ENCODE data around the gene ASB12. TPM values are rescaled to one million over a fixed set of nuclear protein-coding genes. Genes with fewer than 3 reads are reported as not detected.
"Not testable (repeated sequence)": the region's sequence is repeated elsewhere in the genome, so short reads cannot be mapped to it uniquely, and the experiment has no call there.

Gene ASB12
- total RNA-seq = not detected in 2 replicates

- Histone ChIP-seq H3K27me3 (ENCODE audit: control insufficient read depth, insufficient read depth, low read length) (no peaks in the 10 kb centered on the region), H3K4me3 (ENCODE audit: low read depth, low read length) (no peak within 1 kb of the TSS), H3K36me3 (ENCODE audit: control insufficient read depth, insufficient read depth, low read length) (no peaks in the 10 kb centered on the region)
- DNase-seq (ENCODE audit: low read depth) = no peak
- TF ChIP-seq CTCF (IDR thresholded peaks at IDR 0.05; ENCODE audit: insufficient read depth, low read length, poor library complexity, severe bottlenecking) = no peak
Observed at GRCh38 chrX:64230123-64230970, at the start of gene ASB12. TSS of gene ASB12 (minus strand) at chrX:64230607. CDS start at chrX:64225650, 4,957 bp downstream.

GRCh38 chrX:64265265-64265664, 34.9 kb upstream of the ASB12 start:
- no peaks in the 10 kb centered on the region for H3K27me3 ChIP-seq (ENCODE audit: control insufficient read depth, insufficient read depth, low read length)
- no peak for TF ChIP-seq CTCF (IDR thresholded peaks at IDR 0.05; ENCODE audit: insufficient read depth, low read length, poor library complexity, severe bottlenecking)
- no peak for DNase-seq (ENCODE audit: low read depth)
- no peak overlapping the region for H3K4me3 ChIP-seq (ENCODE audit: low read depth, low read length)
- no peaks in the 10 kb centered on the region for H3K36me3 ChIP-seq (ENCODE audit: control insufficient read depth, insufficient read depth, low read length)

- Histone ChIP-seq H3K4me3 (ENCODE audit: low read depth, low read length) (no peak overlapping the region), H3K36me3 (ENCODE audit: control insufficient read depth, insufficient read depth, low read length) (no peaks in the 10 kb centered on the region), H3K27me3 (ENCODE audit: control insufficient read depth, insufficient read depth, low read length) (no peaks in the 10 kb centered on the region)
- TF ChIP-seq CTCF (IDR thresholded peaks at IDR 0.05; ENCODE audit: insufficient read depth, low read length, poor library complexity, severe bottlenecking) = no peak
- DNase-seq (ENCODE audit: low read depth) = no peak
Observed at GRCh38 chrX:64229154-64229553, 1.3 kb downstream of the ASB12 start.

GRCh38 chrX:64218023-64218422, 12.4 kb downstream of the ASB12 start:
- DNase-seq (ENCODE audit: low read depth) = no peak
- no peak for TF ChIP-seq CTCF (IDR thresholded peaks at IDR 0.05; ENCODE audit: insufficient read depth, low read length, poor library complexity, severe bottlenecking)
- Histone ChIP-seq H3K4me3 (ENCODE audit: low read depth, low read length) (no peak overlapping the region), H3K27me3 (ENCODE audit: control insufficient read depth, insufficient read depth, low read length) (peaks cover 2% of the 10 kb centered on the region), H3K36me3 (ENCODE audit: control insufficient read depth, insufficient read depth, low read length) (no peaks in the 10 kb centered on the region)

GRCh38 chrX:64213989-64214388, 16.4 kb downstream of the ASB12 start:
- H3K27me3 ChIP-seq (ENCODE audit: control insufficient read depth, insufficient read depth, low read length); DNase-seq (ENCODE audit: low read depth); H3K36me3 ChIP-seq (ENCODE audit: control insufficient read depth, insufficient read depth, low read length); H3K4me3 ChIP-seq (ENCODE audit: low read depth, low read length): not testable (repeated sequence)

- TF ChIP-seq CTCF (IDR thresholded peaks at IDR 0.05; ENCODE audit: insufficient read depth, low read length, poor library complexity, severe bottlenecking) = no peak
- Histone ChIP-seq H3K36me3 (ENCODE audit: control insufficient read depth, insufficient read depth, low read length) (no peaks in the 10 kb centered on the region), H3K27me3 (ENCODE audit: control insufficient read depth, insufficient read depth, low read length) (no peaks in the 10 kb centered on the region), H3K4me3 (ENCODE audit: low read depth, low read length) (peak overlapping the region; percentile 65)
- no peak for DNase-seq (ENCODE audit: low read depth)
Observed at GRCh38 chrX:64206556-64207162, 23.7 kb downstream of the ASB12 start.

Measured in kidney epithelial cell (primary cell).